Epithelial cell of prostate (primary cell): Measurements from ENCODE around the gene TELO2.

ENCODE experiments used
- DNase-seq: peaks from one replicate; pipeline ENCODE4 v3.0.0-alpha.2; 2011; ENCODE audit warnings: low read depth, low spot score
- H3K27ac ChIP-seq: fragments of 450-650 bp; 2 replicates; pipeline ENCODE4 v1.5.1; 2017; ENCODE audit warnings: mild to moderate bottlenecking

TELO2 gene

DNA sequence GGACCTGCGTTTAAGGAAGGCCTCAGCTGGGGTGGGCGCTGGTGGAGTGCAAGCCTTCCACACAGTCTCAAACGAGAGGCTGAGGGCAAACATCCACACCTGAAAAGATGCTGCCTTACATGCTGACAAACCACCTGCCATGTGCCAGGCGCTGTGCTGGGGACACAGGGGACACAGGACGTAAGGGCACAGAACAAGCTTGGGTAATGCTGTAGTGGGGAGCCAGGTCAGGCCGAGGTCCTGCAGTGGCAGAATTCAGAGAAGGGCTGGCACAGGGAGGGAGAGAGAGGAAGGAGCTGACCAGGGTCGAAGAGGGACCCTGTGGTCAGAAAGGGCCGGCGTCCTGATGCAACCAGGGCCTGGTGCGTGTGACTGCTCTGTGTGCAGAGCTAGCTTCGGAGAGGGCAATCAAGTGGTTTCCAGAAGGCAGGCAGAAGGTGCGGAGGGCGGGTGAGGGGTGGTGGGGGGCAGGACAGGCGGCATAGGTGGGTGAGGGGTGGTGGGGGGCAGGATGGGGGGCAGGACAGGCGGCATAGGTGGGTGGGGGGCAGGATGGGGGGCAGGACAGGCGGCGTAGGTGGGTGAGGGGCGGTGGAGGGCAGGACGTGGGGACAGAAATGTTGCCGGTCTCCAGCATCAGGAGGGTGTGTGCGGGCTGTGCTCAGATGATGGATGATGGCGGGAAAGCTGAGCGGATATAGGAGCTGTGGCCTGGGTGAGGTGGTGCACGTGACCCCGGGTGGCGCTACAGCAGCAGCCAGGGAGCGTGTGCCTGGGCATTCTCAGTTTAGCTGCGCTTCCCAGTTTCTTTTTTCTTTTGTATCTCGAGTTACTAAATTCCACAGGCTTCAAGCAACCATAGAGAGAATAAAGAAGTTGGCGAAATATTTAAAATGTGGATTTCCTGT is 18.8 kb downstream of the TELO2 start:
- no peak for DNase-seq
- no peak overlapping the region for H3K27ac ChIP-seq

DNA sequence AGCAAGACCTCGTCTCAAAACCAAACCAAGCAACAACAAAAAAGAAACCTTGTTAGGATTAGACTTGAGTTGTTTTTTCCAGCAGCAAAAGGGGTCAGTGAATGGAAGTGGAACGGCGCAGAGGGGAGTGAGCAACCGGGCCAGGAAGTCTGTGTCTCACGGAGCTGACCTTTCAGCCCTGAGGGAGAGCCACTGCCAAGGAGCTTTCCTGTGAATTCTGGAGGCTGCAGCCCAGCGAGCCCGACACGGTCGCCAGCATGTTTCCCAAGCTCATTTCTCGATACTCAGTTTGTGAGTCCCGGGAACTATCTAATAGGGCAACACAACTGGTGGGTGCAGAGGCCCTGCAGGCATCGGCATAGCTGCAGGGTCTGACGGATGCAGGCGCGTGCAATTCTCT is 19.6 kb downstream of the TELO2 start:
- no peak overlapping the region for H3K27ac ChIP-seq
- no peak for DNase-seq

DNA sequence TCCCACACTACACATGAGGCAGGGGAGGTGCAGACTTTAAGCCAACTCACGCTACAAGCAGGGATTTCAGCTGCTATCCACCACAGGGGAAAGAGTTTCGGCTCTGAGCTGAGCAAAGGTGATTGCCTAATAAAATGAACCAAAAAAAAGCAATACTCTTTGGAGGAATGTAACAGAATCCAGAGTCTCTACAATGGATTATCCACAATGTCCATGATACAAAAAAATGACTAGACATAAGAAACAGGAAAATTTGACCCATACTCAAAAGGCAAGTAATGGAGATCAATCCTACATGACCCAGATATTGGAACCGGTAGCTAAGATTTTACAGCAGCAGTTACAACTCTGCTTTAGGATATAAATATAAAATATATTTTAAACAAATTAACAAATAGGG is 21.3 kb downstream of the TELO2 start:
- no peak for DNase-seq
- H3K27ac ChIP-seq, result no peak overlapping the region

DNA sequence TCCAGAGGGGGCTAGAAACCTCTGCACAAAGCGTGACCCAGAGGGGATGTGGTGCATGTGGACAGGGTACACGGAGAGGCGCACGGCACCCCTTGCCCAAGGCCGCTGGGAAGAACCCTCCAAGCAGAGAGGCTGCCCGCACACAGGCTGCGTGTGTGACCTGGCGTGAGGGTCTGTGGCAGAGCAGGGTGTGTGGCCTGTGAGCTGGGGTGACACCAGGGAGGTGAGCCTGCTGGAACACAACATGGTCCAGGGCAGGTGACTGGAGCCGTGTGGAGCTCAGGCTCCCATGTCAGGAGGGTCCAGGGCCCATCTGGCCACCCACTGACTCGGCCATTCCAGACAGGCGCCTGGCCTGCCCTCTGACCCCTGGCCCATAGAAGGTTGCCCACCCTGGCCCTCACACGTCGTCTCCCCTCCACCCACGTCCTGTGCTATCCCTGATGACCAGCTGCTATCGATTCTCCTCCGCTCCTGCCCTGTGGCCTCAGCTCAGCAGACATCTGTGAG is 25.5 kb downstream of the TELO2 start:
- no peak overlapping the region for H3K27ac ChIP-seq
- DNase-seq, result no peak

DNA sequence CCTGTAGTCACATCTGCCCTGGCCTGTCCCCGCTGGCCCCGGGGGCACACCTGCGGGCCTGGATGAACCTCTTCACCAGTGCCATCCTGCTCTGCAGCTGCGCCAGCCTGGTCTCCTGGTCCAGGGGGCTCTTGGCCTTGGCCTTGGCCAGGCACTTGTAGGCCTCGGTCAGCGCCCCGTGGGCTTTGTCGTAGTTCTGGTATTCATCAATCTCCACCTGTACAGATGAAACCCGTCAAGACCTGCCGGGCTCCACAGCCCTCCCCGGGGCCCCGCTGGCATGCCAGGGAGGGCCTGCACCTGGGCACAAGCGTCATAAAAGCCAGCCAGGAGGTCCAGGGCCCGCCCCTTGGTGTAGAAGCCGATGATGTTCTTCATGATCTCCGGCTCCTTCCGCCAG is 26.7 kb downstream of the TELO2 start:
- H3K27ac ChIP-seq, result no peak overlapping the region
- DNase-seq, result no peak

DNA sequence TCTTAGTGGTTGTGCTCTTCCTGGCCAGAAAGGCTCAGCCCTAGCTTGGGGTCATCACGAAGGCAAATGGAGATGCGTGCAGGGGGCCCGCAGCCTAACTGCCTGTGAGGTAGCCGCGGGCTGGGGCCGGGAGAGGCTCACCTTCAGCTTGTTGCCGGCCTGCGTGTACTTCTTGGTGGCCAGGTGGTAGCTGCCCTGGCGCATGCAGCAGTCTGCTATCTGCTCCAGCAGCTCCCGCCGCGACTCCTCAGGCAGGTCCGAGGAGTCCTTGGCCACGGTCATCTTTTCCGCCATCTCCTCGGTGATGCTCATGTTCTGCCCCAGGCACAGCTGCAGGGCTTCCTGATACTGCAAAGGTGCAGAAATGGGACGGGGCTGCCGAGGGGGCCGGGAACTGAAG is 27.3 kb downstream of the TELO2 start:
- H3K27ac ChIP-seq, result no peak overlapping the region
- no peak for DNase-seq

DNA sequence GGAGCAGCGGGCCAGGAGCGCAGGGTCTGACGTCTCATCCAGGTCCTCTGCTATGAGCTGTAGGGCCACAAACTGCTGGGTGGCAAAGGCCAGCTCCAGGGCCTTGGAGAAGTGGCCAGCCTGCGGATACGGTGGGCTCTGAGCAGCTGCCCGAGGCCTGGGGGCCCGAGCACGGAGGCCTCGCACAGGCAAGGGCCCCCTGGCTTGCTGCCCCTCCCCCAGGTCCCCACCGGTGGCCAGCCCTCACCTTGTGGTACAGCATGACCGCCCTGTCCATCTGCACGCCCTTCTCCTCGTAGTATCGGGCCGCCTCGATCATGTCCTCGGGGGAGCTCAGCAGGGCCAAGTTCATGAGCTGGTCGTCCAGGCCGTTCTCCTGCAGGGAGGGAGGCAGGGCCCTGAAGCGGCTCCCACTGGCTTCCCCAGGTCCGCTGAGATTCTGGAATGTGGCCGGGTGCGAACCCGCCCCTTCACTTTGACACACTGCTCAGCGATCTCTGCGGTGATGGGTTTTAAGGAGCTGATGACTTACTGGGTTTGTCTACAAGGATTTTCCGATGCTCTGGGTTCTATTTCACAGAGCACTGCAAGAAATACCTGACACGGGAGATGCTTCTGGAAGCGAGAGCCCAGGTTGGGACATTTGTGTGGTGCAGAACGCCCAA is 30.6 kb downstream of the TELO2 start:
- DNase-seq, result no peak
- no peak overlapping the region for H3K27ac ChIP-seq

DNA sequence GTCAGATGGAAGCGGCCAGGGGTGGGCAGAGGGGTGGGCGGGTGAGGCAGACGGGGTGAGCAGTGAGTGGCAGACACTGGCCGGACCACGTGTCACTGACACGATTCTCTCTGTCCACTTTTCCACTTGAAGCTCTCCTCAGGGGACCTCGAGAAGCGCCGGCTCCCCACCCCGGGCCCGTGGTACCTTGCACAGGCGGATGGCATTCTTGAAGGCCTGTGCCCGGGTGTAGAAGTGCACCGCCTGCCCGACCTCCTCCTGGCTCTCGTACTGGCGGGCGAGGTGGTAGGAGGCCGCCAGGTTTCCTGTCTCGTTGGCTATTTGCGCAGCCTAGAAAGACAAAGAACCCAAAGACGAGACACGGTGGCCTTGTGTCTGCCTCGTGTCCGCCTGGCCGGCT is 31.2 kb downstream of the TELO2 start:
- no peak overlapping the region for H3K27ac ChIP-seq
- no peak for DNase-seq

DNA sequence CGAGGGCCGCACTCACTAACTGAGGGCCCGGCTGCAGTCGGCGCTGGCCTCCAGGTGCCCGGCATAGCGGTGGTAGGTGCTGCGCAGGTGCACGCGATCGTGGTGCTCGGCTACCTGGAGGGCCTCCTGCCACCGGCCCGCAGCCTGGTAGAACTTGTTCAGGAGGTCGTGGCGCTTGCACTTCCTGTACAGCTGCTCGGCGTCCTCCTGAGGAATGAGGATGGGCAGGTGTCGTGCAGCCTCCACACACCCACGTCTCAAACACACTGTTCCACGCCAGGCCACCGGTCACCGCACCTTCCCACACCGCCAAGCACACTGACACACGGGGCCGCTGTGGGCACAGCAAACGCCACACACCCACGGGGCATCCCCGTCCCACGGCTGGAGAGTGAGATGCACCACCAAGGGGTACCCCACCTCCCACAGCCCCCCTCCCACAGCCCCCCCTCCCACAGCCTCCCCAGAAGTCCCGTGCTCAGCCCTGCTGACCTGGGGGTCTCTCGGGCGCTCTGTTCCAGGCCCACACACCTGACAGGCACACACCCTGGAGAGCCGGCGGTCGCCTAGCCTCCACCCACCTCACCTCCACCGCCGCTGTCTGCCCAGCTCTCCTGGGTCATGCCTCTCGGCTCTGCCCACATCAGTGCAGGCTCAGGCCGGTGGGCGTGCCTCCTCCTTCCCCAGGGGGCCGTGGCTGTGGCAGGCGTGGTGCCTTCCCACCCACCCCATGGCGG is 32.9 kb downstream of the TELO2 start:
- no peak overlapping the region for H3K27ac ChIP-seq
- DNase-seq, result no peak

DNA sequence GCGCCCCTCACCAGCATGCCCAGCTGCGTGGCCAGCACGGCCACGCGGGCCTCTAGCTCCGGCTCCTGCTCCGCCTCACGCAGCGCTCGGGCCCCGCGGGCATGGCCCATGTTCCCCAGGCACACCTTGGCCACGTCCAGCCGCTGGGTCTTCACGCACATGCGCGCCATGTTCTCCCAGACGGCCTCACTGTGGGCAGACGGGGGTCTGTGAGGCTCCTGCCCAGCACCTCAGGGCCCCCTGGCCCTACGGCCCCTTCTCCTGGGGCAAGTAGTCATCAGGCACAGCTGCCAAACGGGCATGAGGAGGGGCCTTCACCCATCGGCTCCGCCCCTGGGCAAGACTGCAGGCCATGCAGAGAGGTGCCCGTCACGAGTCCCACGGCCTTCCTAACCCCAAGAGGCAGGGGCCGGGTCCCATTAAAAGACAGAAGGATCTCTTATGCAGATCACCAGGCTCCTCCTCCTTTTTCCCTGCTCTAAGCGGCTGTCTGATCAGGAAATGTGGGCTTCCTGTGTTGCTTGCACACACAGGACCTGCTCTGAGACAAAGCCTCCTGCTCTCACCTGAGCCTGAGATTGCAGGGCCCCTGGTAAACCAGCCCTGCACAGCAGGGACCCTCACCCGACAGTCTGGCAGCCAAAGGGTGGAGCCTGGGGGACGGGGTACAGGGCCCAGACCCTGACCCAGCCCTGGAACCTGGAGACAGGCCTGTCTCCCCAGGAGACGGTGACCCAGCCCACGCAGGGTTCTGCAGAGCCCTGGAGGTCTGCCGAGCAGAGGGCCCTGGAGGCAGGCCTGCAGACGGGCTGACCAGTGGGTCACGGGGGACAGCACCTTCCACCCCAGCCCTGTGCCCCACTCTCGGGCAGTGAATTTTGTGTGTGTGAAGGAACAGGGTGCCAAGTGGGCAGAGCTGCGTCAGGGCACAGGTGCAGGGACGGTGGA is 33.7 kb downstream of the TELO2 start:
- H3K27ac ChIP-seq, result no peak overlapping the region
- DNase-seq, result no peak

DNA sequence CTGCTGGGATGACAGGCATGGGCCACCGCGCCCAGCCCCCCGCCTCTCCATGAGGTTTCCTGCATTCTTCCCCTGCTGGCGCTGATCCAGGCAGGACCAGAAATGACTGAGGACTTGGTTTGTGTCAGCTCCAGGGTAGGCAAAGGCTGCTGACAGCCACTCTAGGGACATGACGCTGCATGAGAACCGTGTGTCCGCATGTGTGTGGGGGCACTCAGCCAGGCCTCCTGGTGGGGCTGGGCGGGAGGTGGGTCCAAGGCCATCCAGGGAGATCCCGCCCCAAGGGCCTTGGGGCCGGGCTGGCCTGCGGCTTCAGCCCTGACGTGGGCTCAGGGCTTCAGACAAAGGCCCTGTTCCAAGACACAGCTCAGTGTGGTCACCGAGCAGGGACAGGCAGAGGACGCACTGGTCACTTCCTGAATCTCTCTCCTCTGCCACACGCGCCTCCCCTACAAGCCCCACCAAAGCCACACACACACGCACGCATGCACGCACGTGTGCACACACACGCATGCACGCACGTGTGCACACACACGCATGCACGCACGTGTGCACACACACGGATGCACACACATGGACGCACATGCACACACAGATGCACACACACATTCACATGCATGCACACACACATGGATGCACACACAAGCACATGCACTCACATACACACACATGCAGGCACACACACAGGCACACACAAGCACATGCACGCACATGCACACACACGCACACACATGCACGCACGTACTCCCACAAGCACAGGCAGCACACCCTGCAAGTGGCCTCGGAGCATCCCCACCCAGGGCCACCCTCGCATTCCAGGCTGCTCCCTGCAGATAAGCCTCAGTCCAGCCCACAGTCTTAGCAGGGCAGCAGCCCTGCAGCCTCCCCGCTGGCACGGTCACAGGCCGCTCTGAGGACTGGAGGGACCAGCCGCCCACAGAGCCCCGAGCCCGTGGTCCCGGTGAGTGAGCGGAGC is 35.0 kb downstream of the TELO2 start:
- no peak overlapping the region for H3K27ac ChIP-seq
- no peak for DNase-seq

DNA sequence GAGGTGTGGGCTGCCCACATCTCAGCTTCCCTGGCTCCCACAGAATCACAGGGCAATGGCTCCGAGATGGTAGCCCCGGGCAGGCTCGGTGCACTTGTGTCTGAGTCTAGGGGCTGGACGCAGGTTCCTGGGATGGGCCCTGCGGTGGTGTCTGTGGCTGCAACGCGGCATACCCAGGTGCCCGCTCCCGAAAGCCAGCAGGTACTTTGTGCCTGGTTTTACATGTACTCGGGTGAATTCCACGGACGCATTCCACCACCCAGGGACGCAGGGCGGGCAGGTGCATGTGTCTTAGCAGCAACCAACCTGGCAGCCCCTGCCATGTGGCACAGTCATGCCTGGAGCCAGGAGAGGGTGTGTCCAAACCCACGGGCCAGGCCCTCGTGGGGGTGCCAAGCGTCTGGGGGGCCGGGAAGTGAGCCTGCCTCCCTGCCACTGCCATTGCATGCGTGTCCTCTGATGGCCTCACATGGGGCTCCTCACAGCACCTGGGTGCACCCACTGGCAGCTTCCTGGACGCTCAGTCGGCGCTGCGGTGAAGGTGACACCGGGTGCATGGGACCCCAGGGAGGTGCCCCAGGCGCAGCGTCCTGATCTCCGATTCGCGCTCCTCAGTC is 35.9 kb downstream of the TELO2 start:
- DNase-seq, result no peak
- no peak overlapping the region for H3K27ac ChIP-seq

DNA sequence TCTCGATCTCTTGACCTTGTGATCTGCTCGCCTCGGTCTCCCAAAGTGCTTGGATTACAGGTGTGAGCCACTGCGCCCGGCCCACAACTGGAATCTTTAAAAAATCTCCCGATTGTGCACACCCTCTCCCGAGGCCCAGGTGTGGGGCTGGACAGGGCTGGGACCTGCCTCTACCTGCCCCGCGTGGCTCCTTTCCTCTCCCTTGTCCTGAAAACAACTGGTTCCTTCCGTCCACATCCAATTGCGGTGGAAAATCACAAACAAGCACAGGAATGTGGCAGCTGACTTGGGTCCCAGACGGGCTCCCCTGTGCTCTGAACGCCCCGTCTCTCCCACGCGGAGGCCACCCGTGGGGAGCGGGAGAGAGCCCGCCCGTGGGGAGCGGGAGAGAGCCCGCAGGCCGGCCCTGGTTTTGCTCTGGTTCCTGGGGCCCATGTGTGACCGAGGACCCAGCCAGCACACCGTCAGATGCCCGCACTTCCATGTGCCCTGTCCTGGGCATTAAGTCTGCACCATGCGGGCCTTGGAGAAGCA is 37.3 kb downstream of the TELO2 start:
- peak overlapping the region; percentile 30 for H3K27ac ChIP-seq
- DNase-seq, result no peak

DNA sequence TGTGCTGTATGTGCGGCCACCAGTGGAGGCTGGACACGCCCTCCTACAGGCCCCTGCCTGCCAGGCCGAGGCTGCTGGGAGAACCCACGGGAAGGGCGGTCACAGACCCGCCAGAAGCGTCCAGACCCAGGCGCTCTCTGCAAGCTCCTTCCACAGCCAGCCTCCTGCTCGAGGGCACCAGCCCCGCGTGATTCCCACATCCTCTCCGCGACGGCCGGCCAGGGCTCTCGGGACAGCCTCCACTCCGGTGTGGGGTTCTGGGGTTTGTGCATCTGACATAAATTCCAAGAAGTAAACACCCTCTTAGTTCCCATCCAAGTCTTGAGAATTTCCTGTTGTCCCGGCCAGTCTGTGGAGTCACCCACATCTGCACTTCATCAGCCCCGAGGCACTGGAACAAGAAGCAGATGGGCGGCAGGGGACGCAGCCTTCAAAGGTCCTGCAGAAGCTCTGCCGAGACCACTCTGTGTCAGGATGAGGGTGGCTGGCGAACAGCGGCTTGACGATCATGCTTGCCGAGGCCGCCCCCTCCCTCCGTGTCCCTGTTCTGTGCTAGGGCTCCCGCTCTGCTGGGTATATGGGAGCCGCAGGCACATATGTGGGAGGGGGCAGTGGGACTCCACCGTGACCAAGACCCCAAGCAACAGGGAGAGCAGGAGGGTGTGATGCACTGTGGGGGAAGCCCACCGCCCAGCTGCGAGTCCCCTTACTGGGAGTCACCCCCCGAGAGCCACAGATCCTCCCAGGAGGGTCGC is 37.9 kb downstream of the TELO2 start:
- no peak for DNase-seq
- H3K27ac ChIP-seq, result peak overlapping the region; percentile 30

DNA sequence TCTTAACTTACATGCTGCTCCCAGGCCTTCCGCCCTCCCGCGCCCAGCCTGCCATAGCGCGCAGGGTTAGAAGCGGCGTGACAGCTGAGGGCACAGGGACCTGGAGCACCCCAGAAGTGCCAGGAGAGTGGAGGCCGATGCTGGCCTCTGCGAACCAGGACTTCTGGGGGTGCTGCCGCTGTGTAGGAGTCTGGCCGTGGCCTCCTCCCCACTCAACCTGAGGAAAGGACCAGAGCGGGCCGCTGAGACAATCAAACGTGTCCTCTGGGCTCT is 38.4 kb downstream of the TELO2 start:
- no peak for DNase-seq
- H3K27ac ChIP-seq, result no peak overlapping the region

DNA sequence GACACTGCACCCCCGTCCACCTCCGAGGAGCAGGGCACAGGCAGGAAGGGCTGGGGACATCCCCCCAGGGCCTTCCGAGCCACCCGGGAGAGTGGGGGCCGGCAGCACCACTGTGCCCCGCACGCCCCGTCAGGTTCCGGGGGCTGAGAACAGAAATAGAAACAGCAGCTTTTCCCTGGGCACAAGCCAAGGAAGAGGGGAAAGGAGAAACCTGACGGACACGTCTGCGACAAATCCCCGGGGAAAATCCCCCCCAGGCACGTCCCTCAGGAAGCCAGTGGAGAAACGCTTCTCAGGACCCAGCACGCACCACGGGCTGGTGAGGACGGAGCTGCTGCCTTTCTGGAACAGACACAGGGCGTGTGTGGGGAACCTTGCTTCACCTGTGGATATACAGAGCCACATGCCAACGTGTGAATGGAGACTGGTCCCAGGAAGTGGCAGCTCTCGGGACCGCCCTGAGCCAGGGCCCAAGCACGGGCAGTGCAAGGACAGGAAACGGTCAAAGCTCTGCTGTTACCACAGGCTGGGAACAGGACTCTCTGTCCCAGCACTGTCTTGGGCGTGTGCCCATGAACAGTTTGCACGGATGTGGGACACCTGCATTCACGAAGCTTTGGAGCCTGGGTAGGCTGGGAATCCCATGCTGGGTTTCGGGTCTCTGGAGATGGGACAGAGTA is 39.1 kb downstream of the TELO2 start:
- no peak for DNase-seq
- no peak overlapping the region for H3K27ac ChIP-seq

DNA sequence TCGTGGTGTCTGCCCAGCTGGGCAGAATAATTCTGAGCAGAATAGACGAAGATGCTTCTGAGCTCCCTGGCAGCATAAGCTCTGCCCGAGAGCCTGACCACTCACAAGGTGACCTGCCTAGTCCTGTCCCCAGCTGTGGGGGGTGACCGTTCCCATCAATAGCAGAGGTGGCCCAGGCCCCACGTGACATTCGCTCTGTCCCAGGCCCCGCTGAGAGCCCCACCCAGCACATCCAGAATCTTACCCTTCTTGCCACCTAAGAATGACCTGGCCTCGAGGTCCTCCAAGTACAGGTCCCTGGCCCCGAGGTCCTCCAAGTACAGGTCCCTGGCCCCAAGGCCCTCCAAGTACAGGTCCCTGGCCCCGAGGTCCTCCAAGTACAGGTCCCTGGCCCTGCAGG is 39.6 kb downstream of the TELO2 start:
- DNase-seq, result no peak
- no peak overlapping the region for H3K27ac ChIP-seq
